Smooth muscle cell (in vitro differentiated cells): ENCODE measurements around the gene OR1M1. TPM values are rescaled to one million over a fixed set of nuclear protein-coding genes. Genes with fewer than 3 reads are reported as not detected.

ENCODE experiments used
- DNase-seq: peaks from one replicate; lab custom pipeline; 2025; ENCODE audit not compliant: unreplicated experiment; lab: John Stamatoyannopoulos, UW
- H2AFZ ChIP-seq: fragments of 200-600 bp; sonication (generic); 2 replicates; pipeline ENCODE4 v1.6.0; 2016; ENCODE audit warnings: antibody characterized with exemption, low read depth, mild to moderate bottlenecking
- H3F3A ChIP-seq: fragments of 200-600 bp; sonication (generic); 2 replicates; pipeline ENCODE4 v1.6.0; 2017; ENCODE audit warnings: antibody characterized with exemption, low read depth
- H3K27ac ChIP-seq: fragments of 200-600 bp; sonication (generic); 2 replicates; pipeline ENCODE4 v1.5.1; 2016; ENCODE audit warnings: low read depth, mild to moderate bottlenecking
- H3K27me3 ChIP-seq: fragments of 200-600 bp; sonication (generic); 2 replicates; pipeline ENCODE4 v1.6.1; 2016; ENCODE audit warnings: low read depth, mild to moderate bottlenecking
- H3K36me3 ChIP-seq: fragments of 200-600 bp; sonication (generic); 2 replicates; pipeline ENCODE4 v1.5.1; 2016; ENCODE audit warnings: low read depth
- H3K4me1 ChIP-seq: fragments of 200-600 bp; sonication (generic); 2 replicates; pipeline ENCODE4 v1.5.1; 2016; ENCODE audit warnings: low read depth
- H3K4me2 ChIP-seq: fragments of 200-600 bp; sonication (generic); 2 replicates; pipeline ENCODE4 v1.6.0; 2016; ENCODE audit warnings: mild to moderate bottlenecking
- H3K4me3 ChIP-seq: fragments of 200-600 bp; sonication (generic); 2 replicates; pipeline ENCODE4 v1.5.1; 2016; ENCODE audit warnings: mild to moderate bottlenecking
- H3K79me2 ChIP-seq: fragments of 200-600 bp; sonication (generic); 2 replicates; pipeline ENCODE4 v1.6.0; 2016; ENCODE audit warnings: low read depth, mild to moderate bottlenecking
- H3K9ac ChIP-seq: fragments of 200-600 bp; sonication (generic); 2 replicates; pipeline ENCODE4 v1.6.0; 2016; ENCODE audit warnings: low read depth
- H3K9me3 ChIP-seq: fragments of 200-600 bp; sonication (generic); replicated peaks from 2 replicates; pipeline ENCODE4 v1.5.1; 2016; ENCODE audit warnings: low read depth
- H4K20me1 ChIP-seq: fragments of 200-600 bp; sonication (generic); 2 replicates; pipeline ENCODE4 v1.6.0; 2016; ENCODE audit warnings: low read depth
- CTCF ChIP-seq: fragments of 200-600 bp; sonication (generic); IDR thresholded peaks from 2 replicates; pipeline ENCODE4 v1.5.1; 2017; ENCODE audit warnings: borderline replicate concordance, mild to moderate bottlenecking, antibody characterized with exemption; ENCODE audit not compliant: insufficient read depth, poor library complexity, severe bottlenecking
- WGBS: methylation state at CpG from one replicate; pipeline ENCODE4 v1.1.7; 2016; ENCODE audit warnings: low lambda C conversion rate; 5-methylcytosine and 5-hydroxymethylcytosine counted together
- polyA plus RNA-seq: library from polyadenylated mRNA; unstranded; fragments of >200 nt; fragmentation: Nextera tagmentation; extraction: Ambion mirVana; gene quantifications from 2 replicates; pipeline ENCODE4 v1.2.1, GENCODE V29; 2016
- total RNA-seq: library from RNA; depleted of rRNA; stranded (reverse); fragments of >200 nt; gene quantifications from 2 replicates; pipeline ENCODE4 v1.2.3, GENCODE V29; 2014

The OR1M1 gene
- total and polyA plus RNA-seq, 2 experiments from 2014 or later = not detected

GRCh38 chr19:9078651-9079050 lies 8.2 kb upstream of the OR1M1 start:
- Histone ChIP-seq H4K20me1 (no peaks in the 10 kb centered on the region), H3K9me3 (no peaks in the 10 kb centered on the region), H3K27me3 (no peaks in the 10 kb centered on the region), H3K4me3 (no peak overlapping the region), H3F3A (peaks cover 5% of the 10 kb centered on the region), H3K4me2 (no peak overlapping the region), H3K4me1 (peaks cover 5% of the 10 kb centered on the region), H3K27ac (no peak overlapping the region), H2AFZ (no peak overlapping the region), H3K9ac (no peak overlapping the region), H3K79me2 (no peaks in the 10 kb centered on the region), H3K36me3 (no peaks in the 10 kb centered on the region)
- no peak for DNase-seq
- TF ChIP-seq CTCF = no peak
- WGBS = 70% methylated on average over 4 of the region's 4 CpGs

- Histone ChIP-seq H3K36me3 (no peaks in the 10 kb centered on the region), H2AFZ (no peak within 1 kb of the TSS), H3K27ac (no peak within 1 kb of the TSS), H4K20me1 (no peaks in the 10 kb centered on the region), H3K4me1 (no peaks in the 10 kb centered on the region), H3K4me2 (no peak within 1 kb of the TSS), H3K9ac (no peak within 1 kb of the TSS), H3K27me3 (no peaks in the 10 kb centered on the region), H3K9me3 (no peaks in the 10 kb centered on the region), H3F3A (no peaks in the 10 kb centered on the region), H3K4me3 (no peak within 1 kb of the TSS), H3K79me2 (no peaks in the 10 kb centered on the region)
- no peak for DNase-seq
- 63% methylated on average over 8 of the region's 8 CpGs for WGBS
- no peak for TF ChIP-seq CTCF
Measured at GRCh38 chr19:9107375-9107774, 20.5 kb downstream of the OR1M1 start, which contains the start of gene OR7G2. OR7G2 (minus strand) TSS chr19:9107475; CDS start chr19:9103243, 4,232 bp downstream.

GRCh38 chr19:9109959-9110358 lies 23.1 kb downstream of the OR1M1 start:
- H4K20me1 ChIP-seq = no peaks in the 10 kb centered on the region
- H3K27me3 ChIP-seq = no peaks in the 10 kb centered on the region
- no peak overlapping the region for H3K9ac ChIP-seq
- H2AFZ ChIP-seq = no peak overlapping the region
- 47% methylated on average over 2 of the region's 2 CpGs for WGBS
- no peaks in the 10 kb centered on the region for H3K4me1 ChIP-seq
- H3K79me2 ChIP-seq = no peaks in the 10 kb centered on the region
- no peak for DNase-seq
- no peak overlapping the region for H3K27ac ChIP-seq
- no peak for TF ChIP-seq CTCF
- no peaks in the 10 kb centered on the region for H3K36me3 ChIP-seq
- no peaks in the 10 kb centered on the region for H3F3A ChIP-seq
- H3K9me3 ChIP-seq = no peaks in the 10 kb centered on the region
- H3K4me3 ChIP-seq = no peak overlapping the region
- H3K4me2 ChIP-seq = no peak overlapping the region

- WGBS = 71% methylated on average over 2 of the region's 2 CpGs
Measured at GRCh38 chr19:9115307-9115813, 28.5 kb downstream of the OR1M1 start, which contains the start of gene OR7G1. OR7G1 (minus strand) TSS chr19:9115763; CDS start chr19:9115763, 0 bp downstream.

More at GRCh38 chr19:9115307-9115813, 28.5 kb downstream of the OR1M1 start, which contains the start of gene OR7G1:
- no peak within 1 kb of the TSS for H3K4me3 ChIP-seq
- no peaks in the 10 kb centered on the region for H3K79me2 ChIP-seq
- no peak within 1 kb of the TSS for H2AFZ ChIP-seq
- H3K4me2 ChIP-seq = no peak within 1 kb of the TSS
- no peak for DNase-seq
- H3K9me3 ChIP-seq = no peaks in the 10 kb centered on the region
- H3K36me3 ChIP-seq = no peaks in the 10 kb centered on the region
- no peak for TF ChIP-seq CTCF
- H3K9ac ChIP-seq = no peak within 1 kb of the TSS
- no peaks in the 10 kb centered on the region for H3F3A ChIP-seq
- no peaks in the 10 kb centered on the region for H3K4me1 ChIP-seq
- no peak within 1 kb of the TSS for H3K27ac ChIP-seq
- no peaks in the 10 kb centered on the region for H4K20me1 ChIP-seq
- H3K27me3 ChIP-seq = no peaks in the 10 kb centered on the region
